Astrocyte (in vitro differentiated cells and primary cell): Measurements from ENCODE around the gene PSAP. TPM values are rescaled to one million over a fixed set of nuclear protein-coding genes. Genes with fewer than 3 reads are reported as not detected.

Source experiments
- DNase-seq: peaks from one replicate; pipeline ENCODE4 v3.0.0-alpha.2; 2010; ENCODE audit warnings: low read depth
- FAIRE-seq: peaks from 2 replicates; lab custom pipeline; 2011; peaks lifted over from hg19 to GRCh38; lab: Jason Lieb, UNC
- H2AFZ ChIP-seq: 2 replicates; pipeline ENCODE4 v1.6.0; 2012; ENCODE audit warnings: low read depth, low read length, inconsistent platforms
- H3K27ac ChIP-seq: 2 replicates; pipeline ENCODE4 v1.5.1; 2011; ENCODE audit warnings: low read depth, low read length, inconsistent platforms
- H3K27me3 ChIP-seq: 2 replicates; pipeline ENCODE4 v1.6.0; 2011; ENCODE audit warnings: low read length, inconsistent platforms; ENCODE audit not compliant: insufficient read depth
- H3K36me3 ChIP-seq: 2 replicates; pipeline ENCODE4 v1.5.1; 2011; ENCODE audit warnings: low read length, inconsistent platforms; ENCODE audit not compliant: insufficient read depth
- H3K4me1 ChIP-seq: 2 replicates; pipeline ENCODE4 v1.5.1; 2011; ENCODE audit warnings: low read length, inconsistent platforms; ENCODE audit not compliant: insufficient read depth
- H3K4me2 ChIP-seq: 2 replicates; pipeline ENCODE4 v1.6.0; 2012; ENCODE audit warnings: low read length, inconsistent platforms
- H3K4me3 ChIP-seq: 2 replicates; pipeline ENCODE4 v1.5.1; 2011; ENCODE audit warnings: low read depth, mild to moderate bottlenecking, low read length, inconsistent platforms; ENCODE audit not compliant: insufficient read depth
- H3K79me2 ChIP-seq: 2 replicates; pipeline ENCODE4 v1.6.0; 2012; ENCODE audit warnings: mild to moderate bottlenecking, low read length, inconsistent platforms; ENCODE audit not compliant: insufficient read depth
- H3K9ac ChIP-seq: 2 replicates; pipeline ENCODE4 v1.6.0; 2012; ENCODE audit warnings: mild to moderate bottlenecking, low read length, inconsistent platforms
- H3K9me3 ChIP-seq: 2 replicates; pipeline ENCODE4 v1.5.1; 2012; ENCODE audit warnings: low read depth, mild to moderate bottlenecking, low read length, inconsistent platforms; ENCODE audit not compliant: insufficient read depth
- H4K20me1 ChIP-seq: 2 replicates; pipeline ENCODE4 v1.6.0; 2012; ENCODE audit warnings: low read length, inconsistent platforms; ENCODE audit not compliant: insufficient read depth
- H3K27ac Mint-ChIP-seq: one replicate; pipeline ENCODE4 v1.8.0; 2021; ENCODE audit warnings: mild to moderate bottlenecking, mixed read lengths; ENCODE audit not compliant: unreplicated experiment
- H3K27me3 Mint-ChIP-seq: one replicate; pipeline ENCODE4 v1.8.0; 2021; ENCODE audit warnings: low read depth, mixed read lengths; ENCODE audit not compliant: unreplicated experiment
- H3K36me3 Mint-ChIP-seq: one replicate; pipeline ENCODE4 v1.8.0; 2021; ENCODE audit warnings: low read depth, mixed read lengths; ENCODE audit not compliant: unreplicated experiment
- H3K4me1 Mint-ChIP-seq: one replicate; pipeline ENCODE4 v1.8.0; 2021; ENCODE audit warnings: low read depth, mixed read lengths; ENCODE audit not compliant: unreplicated experiment
- H3K4me3 Mint-ChIP-seq: one replicate; pipeline ENCODE4 v1.8.0; 2021; ENCODE audit warnings: mild to moderate bottlenecking, moderate library complexity, mixed read lengths; ENCODE audit not compliant: unreplicated experiment
- H3K9me3 Mint-ChIP-seq: one replicate; pipeline ENCODE4 v1.8.0; 2021; ENCODE audit warnings: mild to moderate bottlenecking, mixed read lengths; ENCODE audit not compliant: unreplicated experiment
- CTCF ChIP-seq: IDR thresholded peaks from 2 replicates; pipeline ENCODE4 v1.5.1; 2011; ENCODE audit warnings: low read depth, mild to moderate bottlenecking, inconsistent platforms, low read length, moderate library complexity; ENCODE audit not compliant: insufficient read depth
- EZH2 ChIP-seq: IDR thresholded peaks from 2 replicates; pipeline ENCODE4 v1.6.1; 2012; ENCODE audit warnings: mild to moderate bottlenecking, low read length, inconsistent platforms; ENCODE audit not compliant: insufficient read depth
- total RNA-seq: library from RNA; stranded (reverse); gene quantifications from 2 replicates; pipeline ENCODE4 v1.2.1, GENCODE V29; 2021

The PSAP gene
- total RNA-seq, 1 donor from 2014 or later: 1,120 TPM

GRCh38 chr10:71782917-71783490, 68.0 kb downstream of the PSAP start:
- peaks cover 72% of the 10 kb centered on the region for H3K27me3 Mint-ChIP-seq
- H3K36me3 ChIP-seq: no peaks in the 10 kb centered on the region
- H3K9ac ChIP-seq: no peak overlapping the region
- TF ChIP-seq CTCF (no peak), EZH2 (no peak)
- no peak overlapping the region for H3K4me3 ChIP-seq
- no peak overlapping the region for H3K27ac Mint-ChIP-seq
- H3K4me1 Mint-ChIP-seq: peaks cover 5% of the 10 kb centered on the region
- peaks cover 3% of the 10 kb centered on the region for H3K4me1 ChIP-seq
- H3K27ac ChIP-seq: no peak overlapping the region
- H3K9me3 ChIP-seq: no peaks in the 10 kb centered on the region
- H3K9me3 Mint-ChIP-seq: no peaks in the 10 kb centered on the region
- peaks cover 4% of the 10 kb centered on the region for H3K27me3 ChIP-seq
- H4K20me1 ChIP-seq: no peaks in the 10 kb centered on the region
- no peak for DNase-seq
- H3K79me2 ChIP-seq: no peaks in the 10 kb centered on the region
- no peak for FAIRE-seq
- H3K36me3 Mint-ChIP-seq: no peaks in the 10 kb centered on the region
- no peak overlapping the region for H3K4me3 Mint-ChIP-seq
- no peak overlapping the region for H3K4me2 ChIP-seq
- H2AFZ ChIP-seq: no peak overlapping the region

- peaks cover 74% of the 10 kb centered on the region for H3K27me3 Mint-ChIP-seq
- Histone ChIP-seq H3K79me2 (no peaks in the 10 kb centered on the region), H3K4me2 (no peak overlapping the region), H4K20me1 (no peaks in the 10 kb centered on the region), H3K9me3 (no peaks in the 10 kb centered on the region), H3K4me1 (peaks cover 3% of the 10 kb centered on the region), H2AFZ (no peak overlapping the region), H3K27me3 (peaks cover 4% of the 10 kb centered on the region), H3K36me3 (no peaks in the 10 kb centered on the region), H3K9ac (no peak overlapping the region), H3K27ac (no peak overlapping the region), H3K4me3 (no peak overlapping the region)
- H3K4me3 Mint-ChIP-seq: no peak overlapping the region
- no peak for TF ChIP-seq EZH2
- TF ChIP-seq CTCF: no peak
- peaks cover 1% of the 10 kb centered on the region for H3K36me3 Mint-ChIP-seq
- peaks cover 5% of the 10 kb centered on the region for H3K4me1 Mint-ChIP-seq
- DNase-seq: no peak
- no peak overlapping the region for H3K27ac Mint-ChIP-seq
- no peak for FAIRE-seq
- peaks cover 3% of the 10 kb centered on the region for H3K9me3 Mint-ChIP-seq
Observed at GRCh38 chr10:71782221-71782916, 68.7 kb downstream of the PSAP start.

GRCh38 chr10:71780719-71781118, 70.3 kb downstream of the PSAP start:
- Mint-ChIP-seq H3K27ac (no peak overlapping the region), H3K9me3 (peaks cover 3% of the 10 kb centered on the region), H3K4me1 (peaks cover 5% of the 10 kb centered on the region), H3K27me3 (peaks cover 76% of the 10 kb centered on the region), H3K4me3 (no peak overlapping the region), H3K36me3 (peaks cover 1% of the 10 kb centered on the region)
- no peak overlapping the region for H3K27ac ChIP-seq
- H3K79me2 ChIP-seq: no peaks in the 10 kb centered on the region
- TF ChIP-seq EZH2: no peak
- TF ChIP-seq CTCF: no peak
- no peak for FAIRE-seq
- no peak overlapping the region for H2AFZ ChIP-seq
- H3K9me3 ChIP-seq: no peaks in the 10 kb centered on the region
- peaks cover 4% of the 10 kb centered on the region for H3K27me3 ChIP-seq
- no peak for DNase-seq
- H4K20me1 ChIP-seq: no peaks in the 10 kb centered on the region
- no peak overlapping the region for H3K4me2 ChIP-seq
- no peaks in the 10 kb centered on the region for H3K36me3 ChIP-seq
- peaks cover 3% of the 10 kb centered on the region for H3K4me1 ChIP-seq
- H3K9ac ChIP-seq: no peak overlapping the region
- no peak overlapping the region for H3K4me3 ChIP-seq
